Osteocyte (in vitro differentiated cells): ENCODE measurements around the gene DCHS1. TPM values are rescaled to one million over a fixed set of nuclear protein-coding genes. Genes with fewer than 3 reads are reported as not detected.
A peak's percentile ranks its signal among the peaks of the same experiment; 100 is the strongest.

ENCODE experiments used
- DNase-seq: peaks from one replicate; pipeline ENCODE4 v3.0.0; 2021; ENCODE audit warnings: mixed read lengths; ENCODE audit not compliant: unreplicated experiment; ENCODE audit errors: extremely low spot score
- H3K27ac Mint-ChIP-seq: one replicate; pipeline ENCODE4 v1.8.0; 2021; ENCODE audit warnings: mild to moderate bottlenecking, mixed read lengths; ENCODE audit not compliant: unreplicated experiment
- H3K27me3 Mint-ChIP-seq: one replicate; pipeline ENCODE4 v1.8.0; 2021; ENCODE audit warnings: mixed read lengths; ENCODE audit not compliant: unreplicated experiment
- H3K36me3 Mint-ChIP-seq: one replicate; pipeline ENCODE4 v1.8.0; 2021; ENCODE audit warnings: mixed read lengths; ENCODE audit not compliant: unreplicated experiment
- H3K4me1 Mint-ChIP-seq: one replicate; pipeline ENCODE4 v1.8.0; 2021; ENCODE audit warnings: mixed read lengths; ENCODE audit not compliant: unreplicated experiment
- H3K4me3 Mint-ChIP-seq: one replicate; pipeline ENCODE4 v1.8.0; 2021; ENCODE audit warnings: mild to moderate bottlenecking, moderate library complexity, mixed read lengths; ENCODE audit not compliant: unreplicated experiment
- H3K9me3 Mint-ChIP-seq: one replicate; pipeline ENCODE4 v1.8.0; 2021; ENCODE audit warnings: mixed read lengths; ENCODE audit not compliant: unreplicated experiment
- CTCF ChIP-seq: fragments of 200-600 bp; sonication (generic); IDR thresholded peaks from 2 replicates; pipeline ENCODE4 v1.5.0; 2021; ENCODE audit warnings: antibody characterized with exemption, mild to moderate bottlenecking, moderate library complexity
- total RNA-seq: library from RNA; stranded (reverse); gene quantifications from 2 replicates; pipeline ENCODE4 v1.2.1, GENCODE V29; 2021

The DCHS1 gene
- total RNA-seq, 1 donor from 2014 or later = 63.0 TPM

GRCh38 chr11:6626971-6627761 is 28.4 kb downstream of the DCHS1 start:
- Mint-ChIP-seq H3K4me1 (no peaks in the 10 kb centered on the region), H3K27me3 (no peaks in the 10 kb centered on the region), H3K4me3 (no peak overlapping the region)

GRCh38 chr11:6625832-6626420 is 29.7 kb downstream of the DCHS1 start:
- no peaks in the 10 kb centered on the region for H3K4me1 Mint-ChIP-seq
- no peak for TF ChIP-seq CTCF
- no peak overlapping the region for H3K4me3 Mint-ChIP-seq
- no peaks in the 10 kb centered on the region for H3K9me3 Mint-ChIP-seq
- no peaks in the 10 kb centered on the region for H3K27me3 Mint-ChIP-seq
- no peak overlapping the region for H3K27ac Mint-ChIP-seq
- no peak for DNase-seq
- H3K36me3 Mint-ChIP-seq = peaks cover 25% of the 10 kb centered on the region

More at GRCh38 chr11:6626971-6627761, 28.4 kb downstream of the DCHS1 start:
- Mint-ChIP-seq H3K27ac (no peak overlapping the region), H3K9me3 (no peaks in the 10 kb centered on the region), H3K36me3 (peaks cover 34% of the 10 kb centered on the region)
- DNase-seq = no peak
- no peak for TF ChIP-seq CTCF

DNA sequence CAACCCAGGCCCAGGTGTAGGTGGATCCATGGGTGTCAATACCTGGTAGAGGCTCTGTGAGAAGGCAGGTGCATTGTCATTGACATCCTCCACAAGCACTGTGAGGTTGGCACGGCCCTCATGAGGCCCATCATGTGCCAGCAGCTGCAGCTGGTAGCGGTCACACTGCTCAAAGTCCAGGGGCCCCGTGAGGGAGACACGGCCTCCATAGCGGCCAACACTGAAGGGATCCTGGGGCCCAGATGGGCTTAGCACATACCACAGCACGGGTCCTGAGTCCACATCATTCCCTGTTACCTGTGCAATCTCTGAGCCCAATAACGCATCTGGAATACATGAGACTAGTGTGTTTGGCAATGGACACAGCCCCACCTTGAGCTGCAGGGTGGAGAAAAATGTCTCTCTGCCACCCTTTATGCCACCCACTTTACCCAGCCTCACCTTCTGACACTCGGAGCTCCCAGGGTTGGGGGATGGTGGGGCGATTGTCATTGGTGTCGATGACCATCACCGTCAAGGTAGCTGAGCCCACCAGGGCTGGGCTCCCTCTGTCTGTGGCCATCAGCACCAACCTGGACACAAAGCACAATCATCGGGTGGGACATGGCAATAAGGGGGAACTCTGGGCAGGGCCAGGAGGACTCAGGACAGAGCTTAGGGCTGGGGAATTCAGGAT is 30.3 kb downstream of the DCHS1 start:
- H3K9me3 Mint-ChIP-seq = no peaks in the 10 kb centered on the region
- TF ChIP-seq CTCF = no peak
- no peaks in the 10 kb centered on the region for H3K4me1 Mint-ChIP-seq
- no peak overlapping the region for H3K4me3 Mint-ChIP-seq
- H3K27ac Mint-ChIP-seq = no peak overlapping the region
- peaks cover 23% of the 10 kb centered on the region for H3K36me3 Mint-ChIP-seq
- peak; percentile 49 for DNase-seq
- H3K27me3 Mint-ChIP-seq = no peaks in the 10 kb centered on the region

DNA sequence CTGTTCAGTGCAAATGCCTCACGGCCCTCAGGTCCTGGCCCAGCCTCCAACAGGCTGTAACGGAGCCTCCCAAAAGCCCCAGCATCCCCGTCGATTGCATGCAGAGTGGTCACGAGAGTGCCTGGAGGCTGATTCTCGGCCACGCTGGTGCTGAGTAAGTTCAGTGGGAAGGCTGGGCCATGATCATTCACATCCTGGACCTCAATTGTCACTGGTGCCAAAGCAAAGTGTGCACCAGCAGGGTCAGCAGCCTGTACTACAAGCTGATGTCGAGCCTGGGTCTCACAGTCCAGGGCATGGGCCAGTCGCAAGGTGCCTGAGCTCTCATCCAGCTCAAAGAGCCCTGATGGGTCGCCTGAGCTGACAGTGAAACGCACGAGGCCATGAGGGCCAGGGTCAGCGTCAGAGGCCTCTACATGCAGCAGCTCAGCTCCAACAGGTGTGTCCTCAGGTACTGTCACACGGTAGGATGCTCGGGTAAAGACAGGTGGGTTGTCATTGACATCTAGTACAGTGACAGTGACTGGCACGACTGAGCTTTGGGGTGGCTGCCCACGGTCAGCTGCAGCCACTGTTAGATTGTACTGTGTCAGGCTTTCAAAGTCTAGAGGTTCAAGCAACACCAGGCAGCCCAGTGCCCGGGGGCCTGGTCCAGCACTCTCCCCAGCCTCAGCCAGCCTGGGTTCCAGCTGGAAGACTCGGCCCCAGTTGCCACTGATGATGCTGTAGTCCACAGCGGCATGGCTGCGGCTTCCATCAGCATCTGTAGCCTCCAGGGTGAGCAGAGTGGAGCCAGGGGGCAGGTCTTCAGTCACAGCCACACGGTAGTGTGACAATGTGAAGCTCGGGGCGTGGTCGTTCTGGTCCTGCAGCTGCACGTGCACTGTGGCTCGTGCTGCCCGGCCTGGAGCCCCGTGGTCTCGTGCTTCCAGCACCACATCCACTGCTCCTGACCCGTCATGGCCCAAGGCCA is 31.9 kb downstream of the DCHS1 start:
- Mint-ChIP-seq H3K9me3 (no peaks in the 10 kb centered on the region), H3K4me1 (no peaks in the 10 kb centered on the region), H3K4me3 (no peak overlapping the region), H3K36me3 (peaks cover 19% of the 10 kb centered on the region), H3K27me3 (no peaks in the 10 kb centered on the region), H3K27ac (no peak overlapping the region)
- TF ChIP-seq CTCF = no peak
- peak; percentile 69 for DNase-seq
